SK-N-SH (cell line): Measurements from ENCODE around the gene PSD. TPM values are rescaled to one million over a fixed set of nuclear protein-coding genes. Genes with fewer than 3 reads are reported as not detected.

Experiments
- CTCF ChIA-PET: fragments of 300-600, 350-600 bp; formaldehyde crosslinking; extraction: SDS; loops from one replicate; lab custom pipeline; 2021; lab: Yijun Ruan, JAX
- POLR2A ChIA-PET: fragments of 350-600 bp; sonication (Branson Sonifier 250); formaldehyde crosslinking; extraction: SDS; loops from one replicate; lab custom pipeline; 2020; ENCODE audit warnings: antibody characterized with exemption, inconsistent platforms; lab: Yijun Ruan, JAX
- DNase-seq: peaks from one replicate; pipeline ENCODE4 v3.0.0; 2012
- H2AFZ ChIP-seq: fragments of 200-600 bp; sonication (generic); 2 replicates; pipeline ENCODE4 v1.8.1; 2016; ENCODE audit warnings: antibody characterized with exemption, mild to moderate bottlenecking, low read depth
- H3F3A ChIP-seq: fragments of 200-600 bp; sonication (generic); replicated peaks from 2 replicates; pipeline ENCODE3; 2016; ENCODE audit warnings: antibody characterized with exemption, mild to moderate bottlenecking; ENCODE audit not compliant: insufficient read depth
- H3K27ac ChIP-seq, 2 experiments: fragments of 200-500 bp in 1 of 2; fragments of 200-600 bp in 1 of 2; sonication (Bioruptor generic) in 1 of 2; sonication (generic), shearing (Covaris generic) in 1 of 2; 2 replicates each; pipeline versions ENCODE4 v1.5.1 to v1.6.1; 2014 to 2016; ENCODE audit warnings: low read depth in 2 of 2, inconsistent platforms in 1 of 2, low read length in 1 of 2, mild to moderate bottlenecking in 1 of 2, mixed read lengths in 1 of 2
- H3K27me3 ChIP-seq: fragments of 200-600 bp; sonication (generic), shearing (Covaris generic); 2 replicates; pipeline ENCODE4 v1.6.1; 2016; ENCODE audit warnings: mixed run types; ENCODE audit not compliant: insufficient read depth
- H3K36me3 ChIP-seq, 2 experiments: fragments of 200-500 bp in 1 of 2; fragments of 200-600 bp in 1 of 2; sonication (Bioruptor generic) in 1 of 2; sonication (generic) in 1 of 2; replicated peaks in 1 of 2; 2 replicates each; pipeline versions ENCODE3 to v1.5.1; 2014 to 2016; ENCODE audit warnings: low read length in 1 of 2, mild to moderate bottlenecking in 1 of 2; ENCODE audit not compliant: insufficient read depth in 2 of 2, control insufficient read depth in 1 of 2
- H3K4me1 ChIP-seq, 2 experiments: fragments of 200-500 bp in 1 of 2; fragments of 200-600 bp in 1 of 2; sonication (Bioruptor generic) in 1 of 2; sonication (generic), shearing (Covaris generic) in 1 of 2; 2 replicates each; pipeline versions ENCODE4 v1.5.1 to v1.6.1; 2014 to 2016; ENCODE audit warnings: low read depth in 1 of 2, low read length in 1 of 2, mixed run types in 1 of 2; ENCODE audit not compliant: insufficient read depth in 2 of 2, control insufficient read depth in 1 of 2
- H3K4me2 ChIP-seq: fragments of 200-600 bp; sonication (generic), shearing (Covaris generic); 2 replicates; pipeline ENCODE4 v1.6.1; 2017; ENCODE audit warnings: mixed run types
- H3K4me3 ChIP-seq, 2 experiments: fragments of 200-500 bp in 1 of 2; fragments of 200-600 bp in 1 of 2; sonication (Bioruptor generic) in 1 of 2; sonication (generic), shearing (Covaris generic) in 1 of 2; 2 replicates each; pipeline versions ENCODE4 v1.5.1 to v1.8.1; 2014 to 2016; ENCODE audit warnings: low read depth in 2 of 2, inconsistent platforms in 1 of 2, low read length in 1 of 2, mild to moderate bottlenecking in 1 of 2, mixed read lengths in 1 of 2, moderate library complexity in 1 of 2
- H3K79me2 ChIP-seq: fragments of 200-600 bp; sonication (generic); 2 replicates; pipeline ENCODE4 v1.8.1; 2017; ENCODE audit warnings: mild to moderate bottlenecking; ENCODE audit not compliant: insufficient read depth
- H3K9ac ChIP-seq: fragments of 200-600 bp; sonication (generic); 2 replicates; pipeline ENCODE4 v1.6.1; 2017; ENCODE audit warnings: mixed run types
- H3K9me2 ChIP-seq: fragments of 200-600 bp; sonication (generic); 2 replicates; pipeline ENCODE4 v1.6.1; 2017; ENCODE audit warnings: mixed run types
- H3K9me3 ChIP-seq: fragments of 200-600 bp; sonication (generic); 2 replicates; pipeline ENCODE4 v1.6.1; 2017; ENCODE audit warnings: mixed run types, mild to moderate bottlenecking, moderate library complexity
- H4K20me1 ChIP-seq: fragments of 200-600 bp; sonication (generic); 2 replicates; pipeline ENCODE4 v1.6.1; 2017; ENCODE audit warnings: mild to moderate bottlenecking, mixed run types; ENCODE audit not compliant: insufficient read depth
- CHD2 ChIP-seq: fragments of 150-350 bp; IDR thresholded peaks from 2 replicates; pipeline ENCODE4 v1.6.1; 2018; ENCODE audit warnings: low read length; ENCODE audit not compliant: partially characterized antibody
- EP300 ChIP-seq, 2 experiments: IDR thresholded peaks; 2 replicates each; pipeline versions ENCODE4 v1.4.0 to v1.6.1; 2012; ENCODE audit warnings: borderline replicate concordance in 1 of 2, low read depth in 1 of 2, low read length in 1 of 2
- FOSL2 ChIP-seq: IDR thresholded peaks from 2 replicates; pipeline ENCODE4 v1.4.0; 2012; ENCODE audit warnings: low read depth, mild to moderate bottlenecking, moderate library complexity, borderline replicate concordance
- FOXJ3 ChIP-seq: sonication (generic); formaldehyde crosslinking; IDR thresholded peaks from 2 replicates; pipeline ENCODE4 v1.5.1; 2020; ENCODE audit warnings: mild to moderate bottlenecking, missing genetic modification reagents
- JUND ChIP-seq: IDR thresholded peaks from 2 replicates; pipeline ENCODE4 v1.4.0; 2012
- MXI1 ChIP-seq: IDR thresholded peaks from 2 replicates; pipeline ENCODE4 v1.6.1; 2012; ENCODE audit warnings: mild to moderate bottlenecking, low read depth, low read length, improper control_type of control experiment
- NFIC ChIP-seq: IDR thresholded peaks from 2 replicates; pipeline ENCODE4 v1.4.0; 2012; ENCODE audit warnings: borderline replicate concordance
- POLR2AphosphoS5 ChIP-seq: IDR thresholded peaks from 2 replicates; pipeline ENCODE4 v1.6.1; 2012; ENCODE audit warnings: low read depth, low read length
- RAD21 ChIP-seq: IDR thresholded peaks from 2 replicates; pipeline ENCODE4 v1.6.1; 2012; ENCODE audit warnings: mild to moderate bottlenecking, low read length
- RCOR1 ChIP-seq: fragments of 150-350 bp; IDR thresholded peaks from 2 replicates; pipeline ENCODE4 v1.6.1; 2017; ENCODE audit warnings: antibody characterized with exemption, low read length
- RFX5 ChIP-seq: IDR thresholded peaks from 2 replicates; pipeline ENCODE4 v1.6.1; 2012; ENCODE audit warnings: mild to moderate bottlenecking, improper control_type of control experiment, low read length
- SMC3 ChIP-seq: IDR thresholded peaks from 2 replicates; pipeline ENCODE4 v1.6.1; 2012; ENCODE audit warnings: low read depth, low read length, improper control_type of control experiment
- TCF12 ChIP-seq: IDR thresholded peaks from 2 replicates; pipeline ENCODE4 v1.4.0; 2012
- TEAD4 ChIP-seq: IDR thresholded peaks from 2 replicates; pipeline ENCODE4 v1.4.0; 2012; ENCODE audit warnings: mild to moderate bottlenecking, borderline replicate concordance; ENCODE audit not compliant: insufficient read depth
- YY1 ChIP-seq: IDR thresholded peaks from 2 replicates; pipeline ENCODE4 v1.4.0; 2012; ENCODE audit warnings: low read depth, mild to moderate bottlenecking
- WGBS: methylation state at CpG from one replicate; pipeline ENCODE4 v1.1.6; 2017; ENCODE audit warnings: low lambda C conversion rate; 5-methylcytosine and 5-hydroxymethylcytosine counted together
- polyA plus RNA-seq, 3 experiments: library from polyadenylated mRNA; depleted of rRNA; stranded (reverse); fragments of >200 nt; gene quantifications; 2 replicates each; pipeline ENCODE4 v1.2.3, GENCODE V29; 2012
- TF ChIP-seq, protein P1 (sequence below): fragments of 150-350 bp; IDR thresholded peaks from 2 replicates; pipeline ENCODE4 v1.6.1; 2017; ENCODE audit warnings: antibody characterized with exemption, low read length, low read depth, borderline replicate concordance
- TF ChIP-seq, protein P2 (sequence below): IDR thresholded peaks from 2 replicates; pipeline ENCODE4 v1.4.0; 2012; ENCODE audit warnings: low read depth, borderline replicate concordance
- TF ChIP-seq, protein P3 (sequence below): IDR thresholded peaks from 2 replicates; pipeline ENCODE4 v1.4.0; 2012; ENCODE audit warnings: low read depth, borderline replicate concordance
- TF ChIP-seq, protein P4 (sequence below): fragments of 200-600 bp; sonication (generic); IDR thresholded peaks from 2 replicates; pipeline ENCODE4 v1.6.1; 2017; ENCODE audit warnings: antibody characterized with exemption, mild to moderate bottlenecking, moderate library complexity
- TF ChIP-seq, protein P5 (sequence below): IDR thresholded peaks from 2 replicates; pipeline ENCODE4; 2012
- TF ChIP-seq, protein P6 (sequence below): IDR thresholded peaks from 2 replicates; pipeline ENCODE4 v1.6.1; 2012; ENCODE audit warnings: mild to moderate bottlenecking, low read depth, low read length, moderate library complexity

Gene PSD
- polyA plus RNA-seq, 1 of the 3 experiments (the other 2 are of a cell fraction): 0.97 TPM

DNA sequence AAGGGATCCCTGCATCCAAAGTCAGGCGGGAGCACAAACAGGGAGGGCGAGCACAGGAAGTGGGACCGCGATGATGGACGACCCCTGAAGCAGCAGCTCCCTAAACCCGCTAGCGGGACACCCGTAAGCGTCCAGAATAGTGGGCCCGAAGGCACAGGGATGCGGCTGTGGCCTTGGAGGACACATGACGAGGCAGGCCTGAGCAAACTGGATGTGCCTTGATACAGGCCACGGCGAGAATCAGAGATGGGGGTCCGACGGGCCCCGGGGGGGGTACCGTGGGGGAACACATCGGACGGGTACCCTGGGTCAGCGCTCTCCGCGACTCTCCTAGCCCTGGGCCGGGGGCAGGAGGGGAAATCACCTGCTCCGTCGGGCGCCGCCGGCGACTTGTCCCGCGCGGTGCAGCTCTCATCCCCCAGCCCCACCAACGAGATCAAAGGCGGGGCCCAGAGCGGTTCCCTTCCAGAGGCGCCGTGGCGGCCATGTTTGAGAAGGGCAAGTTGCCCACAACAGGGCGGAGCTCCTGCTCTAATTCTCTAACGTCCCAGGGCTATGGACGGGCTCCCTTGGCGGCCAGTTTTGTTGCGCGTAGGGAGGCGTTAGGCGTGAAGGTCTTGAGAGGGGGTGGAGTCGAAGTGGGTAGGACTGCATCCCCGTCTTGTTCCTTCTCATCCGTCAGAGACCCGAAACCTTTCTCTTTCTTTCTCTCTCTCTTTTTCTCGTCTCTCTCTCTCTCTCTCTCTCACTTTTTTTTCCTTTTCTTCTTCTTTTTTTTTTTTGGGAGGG is 13.8 kb upstream of the PSD start, which contains the start of gene CUEDC2:
Gene CUEDC2, minus strand, starts transcription at position 413 of the 789 bp plus-strand sequence. CDS start 7,386 bp downstream, outside the sequence.
- 4% methylated on average over 18 of the region's 52 CpGs for WGBS
- TF ChIP-seq, protein P1, sequence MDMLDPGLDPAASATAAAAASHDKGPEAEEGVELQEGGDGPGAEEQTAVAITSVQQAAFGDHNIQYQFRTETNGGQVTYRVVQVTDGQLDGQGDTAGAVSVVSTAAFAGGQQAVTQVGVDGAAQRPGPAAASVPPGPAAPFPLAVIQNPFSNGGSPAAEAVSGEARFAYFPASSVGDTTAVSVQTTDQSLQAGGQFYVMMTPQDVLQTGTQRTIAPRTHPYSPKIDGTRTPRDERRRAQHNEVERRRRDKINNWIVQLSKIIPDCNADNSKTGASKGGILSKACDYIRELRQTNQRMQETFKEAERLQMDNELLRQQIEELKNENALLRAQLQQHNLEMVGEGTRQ: no peak
- TF ChIP-seq POLR2AphosphoS5 (peak; percentile 80; the same call in 1 of the 2 replicates), TCF12 (0 out of 2 replicates have a peak, but pooled peaks have one; percentile 7), JUND (no peak), FOSL2 (no peak), TEAD4 (no peak), YY1 (peak; percentile 99), RCOR1 (peak; percentile 74), RFX5 (no peak), MXI1 (peak; percentile 82), EP300 (IDR thresholded peaks at IDR 0.05; ENCODE audit: borderline replicate concordance in 1 of 2, low read depth in 1 of 2, low read length in 1 of 2) (peak in 1 of 2 experiments; percentile 8; a peak in 1 of 4 replicates), NFIC (no peak), RAD21 (no peak), CHD2 (peak; percentile 95), SMC3 (no peak), FOXJ3 (CRISPR knock-in tag) (0 out of 2 replicates have a peak, but pooled peaks have one; percentile 24)
- TF ChIP-seq, protein P2, sequence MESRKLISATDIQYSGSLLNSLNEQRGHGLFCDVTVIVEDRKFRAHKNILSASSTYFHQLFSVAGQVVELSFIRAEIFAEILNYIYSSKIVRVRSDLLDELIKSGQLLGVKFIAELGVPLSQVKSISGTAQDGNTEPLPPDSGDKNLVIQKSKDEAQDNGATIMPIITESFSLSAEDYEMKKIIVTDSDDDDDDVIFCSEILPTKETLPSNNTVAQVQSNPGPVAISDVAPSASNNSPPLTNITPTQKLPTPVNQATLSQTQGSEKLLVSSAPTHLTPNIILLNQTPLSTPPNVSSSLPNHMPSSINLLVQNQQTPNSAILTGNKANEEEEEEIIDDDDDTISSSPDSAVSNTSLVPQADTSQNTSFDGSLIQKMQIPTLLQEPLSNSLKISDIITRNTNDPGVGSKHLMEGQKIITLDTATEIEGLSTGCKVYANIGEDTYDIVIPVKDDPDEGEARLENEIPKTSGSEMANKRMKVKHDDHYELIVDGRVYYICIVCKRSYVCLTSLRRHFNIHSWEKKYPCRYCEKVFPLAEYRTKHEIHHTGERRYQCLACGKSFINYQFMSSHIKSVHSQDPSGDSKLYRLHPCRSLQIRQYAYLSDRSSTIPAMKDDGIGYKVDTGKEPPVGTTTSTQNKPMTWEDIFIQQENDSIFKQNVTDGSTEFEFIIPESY: peak; percentile 87; the same call in 1 of the 2 replicates
- TF ChIP-seq, protein P3, sequence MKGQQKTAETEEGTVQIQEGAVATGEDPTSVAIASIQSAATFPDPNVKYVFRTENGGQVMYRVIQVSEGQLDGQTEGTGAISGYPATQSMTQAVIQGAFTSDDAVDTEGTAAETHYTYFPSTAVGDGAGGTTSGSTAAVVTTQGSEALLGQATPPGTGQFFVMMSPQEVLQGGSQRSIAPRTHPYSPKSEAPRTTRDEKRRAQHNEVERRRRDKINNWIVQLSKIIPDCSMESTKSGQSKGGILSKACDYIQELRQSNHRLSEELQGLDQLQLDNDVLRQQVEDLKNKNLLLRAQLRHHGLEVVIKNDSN: no peak
- TF ChIP-seq, protein P4, sequence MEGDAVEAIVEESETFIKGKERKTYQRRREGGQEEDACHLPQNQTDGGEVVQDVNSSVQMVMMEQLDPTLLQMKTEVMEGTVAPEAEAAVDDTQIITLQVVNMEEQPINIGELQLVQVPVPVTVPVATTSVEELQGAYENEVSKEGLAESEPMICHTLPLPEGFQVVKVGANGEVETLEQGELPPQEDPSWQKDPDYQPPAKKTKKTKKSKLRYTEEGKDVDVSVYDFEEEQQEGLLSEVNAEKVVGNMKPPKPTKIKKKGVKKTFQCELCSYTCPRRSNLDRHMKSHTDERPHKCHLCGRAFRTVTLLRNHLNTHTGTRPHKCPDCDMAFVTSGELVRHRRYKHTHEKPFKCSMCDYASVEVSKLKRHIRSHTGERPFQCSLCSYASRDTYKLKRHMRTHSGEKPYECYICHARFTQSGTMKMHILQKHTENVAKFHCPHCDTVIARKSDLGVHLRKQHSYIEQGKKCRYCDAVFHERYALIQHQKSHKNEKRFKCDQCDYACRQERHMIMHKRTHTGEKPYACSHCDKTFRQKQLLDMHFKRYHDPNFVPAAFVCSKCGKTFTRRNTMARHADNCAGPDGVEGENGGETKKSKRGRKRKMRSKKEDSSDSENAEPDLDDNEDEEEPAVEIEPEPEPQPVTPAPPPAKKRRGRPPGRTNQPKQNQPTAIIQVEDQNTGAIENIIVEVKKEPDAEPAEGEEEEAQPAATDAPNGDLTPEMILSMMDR: no peak
- TF ChIP-seq, protein P5, sequence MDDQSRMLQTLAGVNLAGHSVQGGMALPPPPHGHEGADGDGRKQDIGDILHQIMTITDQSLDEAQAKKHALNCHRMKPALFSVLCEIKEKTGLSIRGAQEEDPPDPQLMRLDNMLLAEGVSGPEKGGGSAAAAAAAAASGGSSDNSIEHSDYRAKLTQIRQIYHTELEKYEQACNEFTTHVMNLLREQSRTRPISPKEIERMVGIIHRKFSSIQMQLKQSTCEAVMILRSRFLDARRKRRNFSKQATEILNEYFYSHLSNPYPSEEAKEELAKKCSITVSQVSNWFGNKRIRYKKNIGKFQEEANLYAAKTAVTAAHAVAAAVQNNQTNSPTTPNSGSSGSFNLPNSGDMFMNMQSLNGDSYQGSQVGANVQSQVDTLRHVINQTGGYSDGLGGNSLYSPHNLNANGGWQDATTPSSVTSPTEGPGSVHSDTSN: peak; percentile 19; the same call in 1 of the 2 replicates
- TF ChIP-seq, protein P6, sequence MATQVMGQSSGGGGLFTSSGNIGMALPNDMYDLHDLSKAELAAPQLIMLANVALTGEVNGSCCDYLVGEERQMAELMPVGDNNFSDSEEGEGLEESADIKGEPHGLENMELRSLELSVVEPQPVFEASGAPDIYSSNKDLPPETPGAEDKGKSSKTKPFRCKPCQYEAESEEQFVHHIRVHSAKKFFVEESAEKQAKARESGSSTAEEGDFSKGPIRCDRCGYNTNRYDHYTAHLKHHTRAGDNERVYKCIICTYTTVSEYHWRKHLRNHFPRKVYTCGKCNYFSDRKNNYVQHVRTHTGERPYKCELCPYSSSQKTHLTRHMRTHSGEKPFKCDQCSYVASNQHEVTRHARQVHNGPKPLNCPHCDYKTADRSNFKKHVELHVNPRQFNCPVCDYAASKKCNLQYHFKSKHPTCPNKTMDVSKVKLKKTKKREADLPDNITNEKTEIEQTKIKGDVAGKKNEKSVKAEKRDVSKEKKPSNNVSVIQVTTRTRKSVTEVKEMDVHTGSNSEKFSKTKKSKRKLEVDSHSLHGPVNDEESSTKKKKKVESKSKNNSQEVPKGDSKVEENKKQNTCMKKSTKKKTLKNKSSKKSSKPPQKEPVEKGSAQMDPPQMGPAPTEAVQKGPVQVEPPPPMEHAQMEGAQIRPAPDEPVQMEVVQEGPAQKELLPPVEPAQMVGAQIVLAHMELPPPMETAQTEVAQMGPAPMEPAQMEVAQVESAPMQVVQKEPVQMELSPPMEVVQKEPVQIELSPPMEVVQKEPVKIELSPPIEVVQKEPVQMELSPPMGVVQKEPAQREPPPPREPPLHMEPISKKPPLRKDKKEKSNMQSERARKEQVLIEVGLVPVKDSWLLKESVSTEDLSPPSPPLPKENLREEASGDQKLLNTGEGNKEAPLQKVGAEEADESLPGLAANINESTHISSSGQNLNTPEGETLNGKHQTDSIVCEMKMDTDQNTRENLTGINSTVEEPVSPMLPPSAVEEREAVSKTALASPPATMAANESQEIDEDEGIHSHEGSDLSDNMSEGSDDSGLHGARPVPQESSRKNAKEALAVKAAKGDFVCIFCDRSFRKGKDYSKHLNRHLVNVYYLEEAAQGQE: peak; percentile 57

More for the DNA sequence above, 13.8 kb upstream of the PSD start, which contains the start of gene CUEDC2:
- peaks cover 0 to 3% of the 10 kb centered on the region in 2 experiments for H3K36me3 ChIP-seq
- peak within 1 kb of the TSS; percentile 100 for H2AFZ ChIP-seq
- CTCF ChIA-PET: interaction anchor here (0.6 to 3.3 kb wide), 12 partner anchors 11 to 202 kb away, joined by 3 to 26 read pairs (median 4); partner anchors contain the start of genes C10orf95 and FBXL15
- H3K4me3 ChIP-seq: peak within 1 kb of the TSS; percentile 82 to 93
- H3K9ac ChIP-seq: peak within 1 kb of the TSS; percentile 94
- no peaks in the 10 kb centered on the region for H3K27me3 ChIP-seq
- H3K27ac ChIP-seq: peak within 1 kb of the TSS; percentile 55 to 80; a peak in 3 of 4 replicates
- no peaks in the 10 kb centered on the region for H3K9me2 ChIP-seq
- H3K9me3 ChIP-seq: no peaks in the 10 kb centered on the region
- H3K79me2 ChIP-seq: peaks cover 14% of the 10 kb centered on the region
- POLR2A ChIA-PET: interaction anchor here (0.6 to 1.9 kb wide), 14 partner anchors 8 to 1113 kb away, joined by 3 to 41 read pairs (median 4); partner anchors contain the start of genes C10orf95, FBXL15 and NFKB2
- H3F3A ChIP-seq: peaks cover under 1% of the 10 kb centered on the region
- DNase-seq: peak; percentile 94
- peak within 1 kb of the TSS; percentile 98 for H3K4me2 ChIP-seq
- H3K4me1 ChIP-seq: peaks cover 0 to 6% of the 10 kb centered on the region in 2 experiments; a peak in 1 of 4 replicates
- H4K20me1 ChIP-seq: no peaks in the 10 kb centered on the region
